Measurements from ENCODE around the gene TXLNG.

Gene TXLNG

DNA sequence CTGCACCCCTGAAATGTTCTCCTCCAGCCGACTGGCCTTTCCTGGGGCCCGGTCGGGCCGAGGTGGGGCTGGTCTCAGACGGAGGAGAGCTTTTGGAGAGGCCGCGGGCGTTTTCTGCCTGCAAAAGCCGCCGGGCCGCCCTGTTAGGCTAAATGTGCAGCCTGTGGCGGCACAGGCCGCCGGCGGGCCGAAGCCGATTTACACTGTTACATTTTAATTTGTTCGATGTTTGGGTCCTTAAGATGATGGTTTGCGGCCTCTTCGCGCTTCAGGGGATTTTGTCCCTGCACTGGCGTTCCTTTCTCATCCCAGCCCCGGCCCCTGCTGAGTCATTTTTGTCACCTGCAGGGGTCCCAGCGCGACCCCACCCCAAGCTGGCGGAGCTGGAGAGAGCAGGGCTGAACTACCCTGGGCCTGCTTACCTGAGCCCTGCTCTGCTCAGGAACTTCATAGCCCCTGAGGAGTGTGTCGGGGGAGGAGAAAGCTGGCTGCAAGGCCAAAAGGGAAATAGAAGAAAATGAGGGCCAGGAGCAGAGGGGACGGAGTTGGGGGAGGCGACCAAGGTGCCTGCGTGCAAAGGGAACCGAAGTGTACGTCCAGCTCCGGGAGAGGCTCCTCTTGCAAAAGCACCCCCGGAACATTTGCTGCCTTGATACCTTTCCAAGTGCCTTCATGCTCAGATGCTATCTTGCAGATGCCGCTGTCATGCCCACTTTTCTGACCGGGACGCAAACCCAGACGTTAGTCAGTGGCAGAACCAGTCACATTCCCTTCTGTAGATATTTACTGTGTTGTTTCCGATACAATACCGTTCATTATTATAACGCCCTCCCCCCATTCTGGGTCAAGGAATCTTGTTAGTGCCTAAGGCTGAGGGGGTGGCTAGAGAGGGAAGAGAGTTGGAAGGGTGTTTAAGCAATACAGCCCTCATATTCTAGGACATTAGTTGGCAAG lies 84.9 kb downstream of the TXLNG start:
- peak; percentile 20 for DNase-seq
- WGBS, result 3% methylated on average over 23 of the region's 41 CpGs
- peak overlapping the region; percentile 82 for H2BK5ac ChIP-seq (ENCODE audit: low read depth, low read length, poor library complexity, severe bottlenecking)

GRCh38 chrX:16873106-16873505 lies 86.8 kb downstream of the TXLNG start:
- no peaks in the 10 kb centered on the region for H3K36me3 ChIP-seq (ENCODE audit: control insufficient read depth in 1 of 2, insufficient read depth in 2 of 2, low read depth in 1 of 2, low read length in 2 of 2)
- no peak overlapping the region for H2AK5ac ChIP-seq (ENCODE audit: low read length, severe bottlenecking)
- no peak overlapping the region for H3K23ac ChIP-seq (ENCODE audit: low read length in 2 of 2)
- no peak overlapping the region for H3K4me2 ChIP-seq (ENCODE audit: low read length, poor library complexity, severe bottlenecking)
- no peak overlapping the region for H3K14ac ChIP-seq (ENCODE audit: low read length in 2 of 2)
- no peak overlapping the region for H2BK12ac ChIP-seq (ENCODE audit: low read length in 2 of 2)
- no peak overlapping the region for H3K18ac ChIP-seq (ENCODE audit: low read depth in 1 of 2, low read length in 2 of 2)
- H3K4me3 ChIP-seq (ENCODE audit: insufficient read depth in 1 of 2, low read depth in 1 of 2, low read length in 2 of 2), result no peak overlapping the region
- H4K8ac ChIP-seq (ENCODE audit: low read length), result no peak overlapping the region
- H3K79me1 ChIP-seq (replicated peaks; ENCODE audit: low read length, poor library complexity, severe bottlenecking), result no peaks in the 10 kb centered on the region
- H3K9ac ChIP-seq (ENCODE audit: low read length), result no peak overlapping the region
- H3K9me3 ChIP-seq (ENCODE audit: control insufficient read depth, low read length), result no peaks in the 10 kb centered on the region
- no peak for DNase-seq
- WGBS, result 95% methylated on average over 7 of the region's 8 CpGs
- H4K91ac ChIP-seq (ENCODE audit: low read length), result no peak overlapping the region
- H3K27ac ChIP-seq (ENCODE audit: low read length, poor library complexity, severe bottlenecking), result no peak overlapping the region
- H3K4ac ChIP-seq (ENCODE audit: low read depth in 1 of 2, low read length in 2 of 2), result no peak overlapping the region
- no peak overlapping the region for H2BK120ac ChIP-seq (ENCODE audit: low read depth, low read length)
- no peak overlapping the region for H2BK15ac ChIP-seq (ENCODE audit: low read depth, poor library complexity, severe bottlenecking)
- no peak overlapping the region for H2BK5ac ChIP-seq (ENCODE audit: low read depth, low read length, poor library complexity, severe bottlenecking)
- no peak overlapping the region for H2AFZ ChIP-seq (ENCODE audit: low read depth, low read length)
- peaks cover 4% of the 10 kb centered on the region for H3K4me1 ChIP-seq (ENCODE audit: control insufficient read depth, insufficient read depth, low read depth, low read length)
- peaks cover 0 to 61% of the 10 kb centered on the region in 2 experiments for H3K27me3 ChIP-seq (ENCODE audit: control insufficient read depth in 1 of 2, insufficient read depth in 1 of 2, low read length in 2 of 2)

More for the DNA sequence above, 84.9 kb downstream of the TXLNG start:
- no peak overlapping the region for H2AK5ac ChIP-seq (ENCODE audit: low read length, severe bottlenecking)
- H3K18ac ChIP-seq (ENCODE audit: low read depth in 1 of 2, low read length in 2 of 2), result peak overlapping the region; percentile 60 to 95
- no peaks in the 10 kb centered on the region for H3K9me3 ChIP-seq (ENCODE audit: control insufficient read depth, low read length)
- peak overlapping the region; percentile 95 for H4K8ac ChIP-seq (ENCODE audit: low read length)
- H2BK15ac ChIP-seq (ENCODE audit: low read depth, poor library complexity, severe bottlenecking), result peak overlapping the region; percentile 83
- H3K4ac ChIP-seq (ENCODE audit: low read depth in 1 of 2, low read length in 2 of 2), result peak overlapping the region; percentile 78 to 87
- no peak overlapping the region for H3K23ac ChIP-seq (ENCODE audit: low read length in 2 of 2)
- H3K4me1 ChIP-seq (ENCODE audit: control insufficient read depth, insufficient read depth, low read depth, low read length), result peaks cover 5% of the 10 kb centered on the region
- H3K14ac ChIP-seq (ENCODE audit: low read length in 2 of 2), result no peak overlapping the region
- H3K4me2 ChIP-seq (ENCODE audit: low read length, poor library complexity, severe bottlenecking), result peak overlapping the region; percentile 70
- peak overlapping the region; percentile 3 to 66 for H2BK12ac ChIP-seq (ENCODE audit: low read length in 2 of 2)
- H3K27ac ChIP-seq (ENCODE audit: low read length, poor library complexity, severe bottlenecking), result peak overlapping the region; percentile 94
- H2AFZ ChIP-seq (ENCODE audit: low read depth, low read length), result peak overlapping the region; percentile 2
- no peaks in the 10 kb centered on the region for H3K79me1 ChIP-seq (replicated peaks; ENCODE audit: low read length, poor library complexity, severe bottlenecking)
- H2BK120ac ChIP-seq (ENCODE audit: low read depth, low read length), result peak overlapping the region; percentile 94
- peak overlapping the region; percentile 80 for H4K91ac ChIP-seq (ENCODE audit: low read length)
- peak overlapping the region; percentile 50 to 76 for H3K4me3 ChIP-seq (ENCODE audit: insufficient read depth in 1 of 2, low read depth in 1 of 2, low read length in 2 of 2)
- peak overlapping the region; percentile 91 for H3K9ac ChIP-seq (ENCODE audit: low read length)
- H3K36me3 ChIP-seq (ENCODE audit: control insufficient read depth in 1 of 2, insufficient read depth in 2 of 2, low read depth in 1 of 2, low read length in 2 of 2), result no peaks in the 10 kb centered on the region
- H3K27me3 ChIP-seq (ENCODE audit: control insufficient read depth in 1 of 2, insufficient read depth in 1 of 2, low read length in 2 of 2), result peaks cover 0 to 45% of the 10 kb centered on the region in 2 experiments

GRCh38 chrX:16874458-16875095 lies 88.3 kb downstream of the TXLNG start:
- no peak overlapping the region for H3K4me2 ChIP-seq (ENCODE audit: low read length, poor library complexity, severe bottlenecking)
- no peak overlapping the region for H3K23ac ChIP-seq (ENCODE audit: low read length in 2 of 2)
- no peak overlapping the region for H2AK5ac ChIP-seq (ENCODE audit: low read length, severe bottlenecking)
- H3K27ac ChIP-seq (ENCODE audit: low read length, poor library complexity, severe bottlenecking), result no peak overlapping the region
- no peak overlapping the region for H2BK15ac ChIP-seq (ENCODE audit: low read depth, poor library complexity, severe bottlenecking)
- no peak overlapping the region for H2BK5ac ChIP-seq (ENCODE audit: low read depth, low read length, poor library complexity, severe bottlenecking)
- H3K14ac ChIP-seq (ENCODE audit: low read length in 2 of 2), result no peak overlapping the region
- no peak overlapping the region for H3K9ac ChIP-seq (ENCODE audit: low read length)
- no peaks in the 10 kb centered on the region for H3K79me1 ChIP-seq (replicated peaks; ENCODE audit: low read length, poor library complexity, severe bottlenecking)
- DNase-seq, result no peak
- no peak overlapping the region for H4K91ac ChIP-seq (ENCODE audit: low read length)
- H3K4me1 ChIP-seq (ENCODE audit: control insufficient read depth, insufficient read depth, low read depth, low read length), result peaks cover 4% of the 10 kb centered on the region
- no peak overlapping the region for H2BK12ac ChIP-seq (ENCODE audit: low read length in 2 of 2)
- H3K4ac ChIP-seq (ENCODE audit: low read depth in 1 of 2, low read length in 2 of 2), result no peak overlapping the region
- no peak overlapping the region for H3K4me3 ChIP-seq (ENCODE audit: insufficient read depth in 1 of 2, low read depth in 1 of 2, low read length in 2 of 2)
- no peak overlapping the region for H2BK120ac ChIP-seq (ENCODE audit: low read depth, low read length)
- no peak overlapping the region for H4K8ac ChIP-seq (ENCODE audit: low read length)
- H3K36me3 ChIP-seq (ENCODE audit: control insufficient read depth in 1 of 2, insufficient read depth in 2 of 2, low read depth in 1 of 2, low read length in 2 of 2), result no peaks in the 10 kb centered on the region
- H3K27me3 ChIP-seq (ENCODE audit: control insufficient read depth in 1 of 2, insufficient read depth in 1 of 2, low read length in 2 of 2), result peaks cover 0 to 71% of the 10 kb centered on the region in 2 experiments
- no peaks in the 10 kb centered on the region for H3K9me3 ChIP-seq (ENCODE audit: control insufficient read depth, low read length)
- no peak overlapping the region for H2AFZ ChIP-seq (ENCODE audit: low read depth, low read length)
- H3K18ac ChIP-seq (ENCODE audit: low read depth in 1 of 2, low read length in 2 of 2), result no peak overlapping the region
- 100% methylated on average over 1 of the region's 5 CpGs for WGBS

- H2BK5ac ChIP-seq (ENCODE audit: low read depth, low read length, poor library complexity, severe bottlenecking), result no peak overlapping the region
- no peak overlapping the region for H3K4me2 ChIP-seq (ENCODE audit: low read length, poor library complexity, severe bottlenecking)
- no peak overlapping the region for H2AK5ac ChIP-seq (ENCODE audit: low read length, severe bottlenecking)
- H3K79me1 ChIP-seq (replicated peaks; ENCODE audit: low read length, poor library complexity, severe bottlenecking), result no peaks in the 10 kb centered on the region
- no peak overlapping the region for H3K9ac ChIP-seq (ENCODE audit: low read length)
- H3K18ac ChIP-seq (ENCODE audit: low read depth in 1 of 2, low read length in 2 of 2), result no peak overlapping the region
- no peak overlapping the region for H2BK120ac ChIP-seq (ENCODE audit: low read depth, low read length)
- peaks cover 0 to 75% of the 10 kb centered on the region in 2 experiments for H3K27me3 ChIP-seq (ENCODE audit: control insufficient read depth in 1 of 2, insufficient read depth in 1 of 2, low read length in 2 of 2)
- no peak overlapping the region for H4K91ac ChIP-seq (ENCODE audit: low read length)
- H3K4me1 ChIP-seq (ENCODE audit: control insufficient read depth, insufficient read depth, low read depth, low read length), result no peaks in the 10 kb centered on the region
- H3K36me3 ChIP-seq (ENCODE audit: control insufficient read depth in 1 of 2, insufficient read depth in 2 of 2, low read depth in 1 of 2, low read length in 2 of 2), result no peaks in the 10 kb centered on the region
- no peak overlapping the region for H3K4me3 ChIP-seq (ENCODE audit: insufficient read depth in 1 of 2, low read depth in 1 of 2, low read length in 2 of 2)
- H3K23ac ChIP-seq (ENCODE audit: low read length in 2 of 2), result no peak overlapping the region
- no peak overlapping the region for H3K27ac ChIP-seq (ENCODE audit: low read length, poor library complexity, severe bottlenecking)
- no CpG with 5 or more reads among the region's 1 CpG for WGBS
- H3K9me3 ChIP-seq (ENCODE audit: control insufficient read depth, low read length), result no peaks in the 10 kb centered on the region
- no peak overlapping the region for H3K4ac ChIP-seq (ENCODE audit: low read depth in 1 of 2, low read length in 2 of 2)
- H3K14ac ChIP-seq (ENCODE audit: low read length in 2 of 2), result no peak overlapping the region
- no peak overlapping the region for H2BK15ac ChIP-seq (ENCODE audit: low read depth, poor library complexity, severe bottlenecking)
- no peak overlapping the region for H2BK12ac ChIP-seq (ENCODE audit: low read length in 2 of 2)
- no peak overlapping the region for H2AFZ ChIP-seq (ENCODE audit: low read depth, low read length)
- H4K8ac ChIP-seq (ENCODE audit: low read length), result no peak overlapping the region
- no peak for DNase-seq
Measured at GRCh38 chrX:16876696-16877095, 90.4 kb downstream of the TXLNG start.

All from mesenchymal stem cell (in vitro differentiated cells and primary cell).